Measurements from ENCODE around the gene SRSF3.

SRSF3 gene

DNA sequence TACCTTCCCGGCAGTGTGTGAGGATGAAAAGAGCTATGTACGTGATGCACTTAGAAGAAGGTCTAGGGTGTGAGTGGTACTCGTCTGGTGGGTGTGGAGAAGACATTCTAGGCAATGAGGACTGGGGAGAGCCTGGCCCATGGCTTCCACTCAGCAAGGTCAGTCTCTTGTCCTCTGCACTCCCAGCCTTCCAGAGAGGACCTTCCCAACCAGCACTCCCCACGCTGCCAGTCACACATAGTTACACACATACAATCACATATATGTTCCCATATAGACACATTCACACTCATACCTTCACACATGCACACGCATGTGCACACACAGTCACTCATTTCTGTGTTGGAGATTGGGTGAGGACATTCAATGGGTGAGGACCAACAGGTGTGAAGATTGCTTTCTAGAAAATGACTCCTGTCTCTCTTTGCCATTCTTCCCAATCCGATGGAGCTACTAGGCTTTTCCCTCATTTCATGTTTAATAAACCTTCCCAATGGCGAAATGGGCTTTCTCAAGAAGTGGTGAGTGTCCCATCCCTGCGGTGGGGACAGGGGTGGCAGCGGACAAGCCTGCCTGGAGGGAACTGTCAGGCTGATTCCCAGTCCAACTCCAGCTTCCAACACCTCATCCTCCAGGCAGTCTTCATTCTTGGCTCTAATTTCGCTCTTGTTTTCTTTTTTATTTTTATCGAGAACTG, 30.4 kb downstream of the SRSF3 start:
- DNase-seq (ENCODE audit: low read depth), result no peak
- TF ChIP-seq, protein P1, sequence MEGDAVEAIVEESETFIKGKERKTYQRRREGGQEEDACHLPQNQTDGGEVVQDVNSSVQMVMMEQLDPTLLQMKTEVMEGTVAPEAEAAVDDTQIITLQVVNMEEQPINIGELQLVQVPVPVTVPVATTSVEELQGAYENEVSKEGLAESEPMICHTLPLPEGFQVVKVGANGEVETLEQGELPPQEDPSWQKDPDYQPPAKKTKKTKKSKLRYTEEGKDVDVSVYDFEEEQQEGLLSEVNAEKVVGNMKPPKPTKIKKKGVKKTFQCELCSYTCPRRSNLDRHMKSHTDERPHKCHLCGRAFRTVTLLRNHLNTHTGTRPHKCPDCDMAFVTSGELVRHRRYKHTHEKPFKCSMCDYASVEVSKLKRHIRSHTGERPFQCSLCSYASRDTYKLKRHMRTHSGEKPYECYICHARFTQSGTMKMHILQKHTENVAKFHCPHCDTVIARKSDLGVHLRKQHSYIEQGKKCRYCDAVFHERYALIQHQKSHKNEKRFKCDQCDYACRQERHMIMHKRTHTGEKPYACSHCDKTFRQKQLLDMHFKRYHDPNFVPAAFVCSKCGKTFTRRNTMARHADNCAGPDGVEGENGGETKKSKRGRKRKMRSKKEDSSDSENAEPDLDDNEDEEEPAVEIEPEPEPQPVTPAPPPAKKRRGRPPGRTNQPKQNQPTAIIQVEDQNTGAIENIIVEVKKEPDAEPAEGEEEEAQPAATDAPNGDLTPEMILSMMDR (IDR thresholded peaks at IDR 0.05; ENCODE audit: control insufficient read depth, extremely low read depth, insufficient read depth), result no peak
- H3K4me3 ChIP-seq (ENCODE audit: low read depth, low read length), result no peak overlapping the region

DNA sequence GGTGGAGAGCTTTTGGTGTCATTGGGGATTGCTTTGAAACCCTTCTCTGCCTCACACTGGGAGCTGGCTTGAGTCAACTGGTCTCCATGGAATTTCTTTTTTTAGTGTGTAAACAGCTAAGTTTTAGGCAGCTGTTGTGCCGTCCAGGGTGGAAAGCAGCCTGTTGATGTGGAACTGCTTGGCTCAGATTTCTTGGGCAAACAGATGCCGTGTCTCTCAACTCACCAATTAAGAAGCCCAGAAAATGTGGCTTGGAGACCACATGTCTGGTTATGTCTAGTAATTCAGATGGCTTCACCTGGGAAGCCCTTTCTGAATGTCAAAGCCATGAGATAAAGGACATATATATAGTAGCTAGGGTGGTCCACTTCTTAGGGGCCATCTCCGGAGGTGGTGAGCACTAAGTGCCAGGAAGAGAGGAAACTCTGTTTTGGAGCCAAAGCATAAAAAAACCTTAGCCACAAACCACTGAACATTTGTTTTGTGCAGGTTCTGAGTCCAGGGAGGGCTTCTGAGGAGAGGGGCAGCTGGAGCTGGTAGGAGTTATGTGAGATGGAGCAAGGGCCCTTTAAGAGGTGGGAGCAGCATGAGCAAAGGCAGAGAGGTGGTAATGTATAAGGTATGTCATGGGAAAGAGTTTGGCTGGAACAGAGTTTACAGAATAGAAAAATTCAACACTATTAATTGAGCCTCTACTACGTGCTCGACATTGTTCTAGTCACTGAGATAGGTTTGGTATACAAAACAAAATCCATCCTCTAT, 31.2 kb downstream of the SRSF3 start:
- no peak overlapping the region for H3K4me3 ChIP-seq (ENCODE audit: low read depth, low read length)

GRCh38 chr6:36626636-36627035, 32.5 kb downstream of the SRSF3 start:
- TF ChIP-seq, protein P1 (IDR thresholded peaks at IDR 0.05; ENCODE audit: control insufficient read depth, extremely low read depth, insufficient read depth), result no peak
- H3K4me3 ChIP-seq (ENCODE audit: low read depth, low read length), result no peak overlapping the region
- no peak for DNase-seq (ENCODE audit: low read depth)

More for the DNA sequence above, 31.2 kb downstream of the SRSF3 start:
- TF ChIP-seq, protein P1 (IDR thresholded peaks at IDR 0.05; ENCODE audit: control insufficient read depth, extremely low read depth, insufficient read depth), result no peak
- DNase-seq (ENCODE audit: low read depth), result no peak

DNA sequence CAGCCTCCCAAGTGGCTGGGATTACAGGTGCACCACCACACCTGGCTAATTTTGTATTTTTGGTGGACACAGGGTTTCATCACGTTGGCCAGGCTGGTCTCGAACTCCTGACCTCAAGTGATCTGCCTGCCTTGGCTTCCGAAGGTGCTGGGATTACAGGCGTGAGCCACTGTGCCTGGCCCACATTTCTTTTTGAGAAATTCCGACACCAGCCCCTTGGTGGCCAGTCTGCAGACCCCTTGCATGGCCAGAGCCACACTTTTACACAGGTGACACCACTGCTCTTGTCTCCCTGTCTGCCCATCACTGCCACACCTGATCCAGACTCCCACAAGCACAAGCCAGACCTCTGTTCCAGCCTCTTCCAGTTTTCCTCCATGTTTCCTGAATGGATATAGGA, 33.0 kb downstream of the SRSF3 start:
- H3K4me3 ChIP-seq (ENCODE audit: low read depth, low read length), result no peak overlapping the region
- TF ChIP-seq, protein P1 (IDR thresholded peaks at IDR 0.05; ENCODE audit: control insufficient read depth, extremely low read depth, insufficient read depth), result no peak
- no peak for DNase-seq (ENCODE audit: low read depth)

GRCh38 chr6:36627801-36628246, 33.7 kb downstream of the SRSF3 start:
- no peak for DNase-seq (ENCODE audit: low read depth)
- TF ChIP-seq, protein P1 (IDR thresholded peaks at IDR 0.05; ENCODE audit: control insufficient read depth, extremely low read depth, insufficient read depth), result no peak
- H3K4me3 ChIP-seq (ENCODE audit: low read depth, low read length), result no peak overlapping the region

DNA sequence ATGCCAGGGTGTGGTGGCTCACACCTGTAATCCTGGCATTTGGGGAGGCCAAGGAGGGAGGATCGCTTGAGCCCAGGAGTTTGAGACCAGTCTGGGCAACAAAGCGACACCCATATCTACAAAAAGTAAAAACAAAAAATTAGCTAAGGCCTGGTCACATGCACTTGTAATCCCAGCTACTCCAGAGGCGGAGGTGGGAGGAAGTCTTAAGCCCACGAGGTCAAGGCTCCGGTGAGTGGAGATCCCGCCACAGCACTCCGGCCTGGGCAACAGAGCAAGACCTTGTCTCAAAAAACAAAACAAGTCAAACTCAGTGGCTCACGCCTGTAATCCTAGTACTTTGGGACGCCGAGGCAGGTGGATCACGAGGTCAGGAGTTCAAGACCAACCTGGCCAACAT, 35.6 kb downstream of the SRSF3 start:
- no peak overlapping the region for H3K4me3 ChIP-seq (ENCODE audit: low read depth, low read length)
- TF ChIP-seq, protein P1 (IDR thresholded peaks at IDR 0.05; ENCODE audit: control insufficient read depth, extremely low read depth, insufficient read depth), result no peak
- no peak for DNase-seq (ENCODE audit: low read depth)

Data from LNCaP clone FGC (cell line).